HCT116 (cell line): ENCODE results near the gene AQP1. TPM values are rescaled to one million over a fixed set of nuclear protein-coding genes. Genes with fewer than 3 reads are reported as not detected.

Source experiments
- ATAC-seq: fragments of 200-7000 bp; cut with Tn5 transposase; 2 replicates; pipeline ENCODE4 v1.9.1; 2020; ENCODE audit warnings: mild to moderate bottlenecking, moderate library complexity
- BruUV-seq: library from RNA; stranded (reverse); fragments of 400-500 nt; replicated peaks from 2 replicates; lab custom pipeline; 2021; lab: Mats Ljungman, UMichigan
- CTCF ChIA-PET: fragments of 300-600 bp; sonication (Branson Sonifier 250); formaldehyde crosslinking; loops from one replicate; lab custom pipeline; 2021; ENCODE audit warnings: antibody characterized with exemption; lab: Charles Lee
- POLR2A ChIA-PET: fragments of 300-600, 350-600 bp; sonication (Branson Sonifier 250); formaldehyde crosslinking; loops from one replicate; lab custom pipeline; 2021; ENCODE audit warnings: antibody characterized with exemption; lab: Charles Lee
- RAD21 ChIA-PET, 2 experiments: fragments of 300-600 bp; sonication (Branson Sonifier 250); formaldehyde crosslinking; loops; one replicate each; lab custom pipeline; 2023; ENCODE audit warnings: low total read pairs in 2 of 2; ENCODE audit not compliant: uncharacterized antibody in 2 of 2, unreplicated experiment in 2 of 2, low non-redundant PET in 1 of 2; lab: Charles Lee
- DNase-seq: peaks from one replicate; pipeline ENCODE4 v3.0.0-alpha.2; 2010; ENCODE audit warnings: low read depth, low spot score
- H2AFZ ChIP-seq: fragments of 200-600 bp; shearing (Covaris generic), sonication (generic); 2 replicates; pipeline ENCODE4 v1.6.1; 2017; ENCODE audit warnings: low read depth, mixed run types, mixed read lengths, antibody characterized with exemption, low read length; ENCODE audit not compliant: poor library complexity, severe bottlenecking
- H3K27ac ChIP-seq: 2 replicates; pipeline ENCODE4 v1.5.1; 2012; ENCODE audit warnings: low read depth, low read length
- H3K27me3 ChIP-seq: fragments of 200-600 bp; sonication (generic); 2 replicates; pipeline ENCODE4 v1.6.1; 2016; ENCODE audit warnings: mixed run types, low read length, mixed read lengths; ENCODE audit not compliant: insufficient read depth
- H3K36me3 ChIP-seq, 2 experiments: fragments of 200-500 bp in 1 of 2; fragments of 200-600 bp in 1 of 2; sonication (Bioruptor generic) in 1 of 2; sonication (generic) in 1 of 2; 2 replicates each; pipeline versions ENCODE4 v1.5.1 to v1.6.1; 2014 to 2016; ENCODE audit warnings: low read length in 2 of 2, inconsistent platforms in 1 of 2, mixed read lengths in 1 of 2, mixed run types in 1 of 2; ENCODE audit not compliant: insufficient read depth in 2 of 2, control insufficient read depth in 1 of 2
- H3K4me1 ChIP-seq, 2 experiments: fragments of 200-600 bp in 1 of 2; sonication (generic) in 1 of 2; 2 replicates each; pipeline versions ENCODE4 v1.5.1 to v1.6.1; 2012 to 2017; ENCODE audit warnings: low read length in 2 of 2, inconsistent platforms in 1 of 2, mild to moderate bottlenecking in 1 of 2, mixed read lengths in 1 of 2, mixed run types in 1 of 2, moderate library complexity in 1 of 2; ENCODE audit not compliant: insufficient read depth in 2 of 2, control insufficient read depth in 1 of 2
- H3K4me2 ChIP-seq: fragments of 200-600 bp; sonication (generic); 2 replicates; pipeline ENCODE4 v1.6.1; 2017; ENCODE audit warnings: mixed run types, low read length, mixed read lengths
- H3K4me3 ChIP-seq, 2 experiments: fragments of 200-600 bp in 1 of 2; sonication (generic) in 1 of 2; replicated peaks in 1 of 2; 2 replicates each; pipeline ENCODE4 v1.5.1; 2011 to 2016; ENCODE audit warnings: low read length in 2 of 2, control low read depth in 1 of 2, low read depth in 1 of 2, mild to moderate bottlenecking in 1 of 2, mixed read lengths in 1 of 2, mixed run types in 1 of 2
- H3K79me2 ChIP-seq: fragments of 200-600 bp; sonication (generic); 2 replicates; pipeline ENCODE4 v1.6.1; 2017; ENCODE audit warnings: mild to moderate bottlenecking, mixed run types, low read length, moderate library complexity, mixed read lengths; ENCODE audit not compliant: insufficient read depth
- H3K9ac ChIP-seq: fragments of 200-600 bp; sonication (generic); 2 replicates; pipeline ENCODE4 v1.6.1; 2016; ENCODE audit warnings: low read length, mixed read lengths
- H3K9me2 ChIP-seq: fragments of 200-600 bp; sonication (generic), shearing (Covaris generic); 2 replicates; pipeline ENCODE4 v1.6.1; 2017; ENCODE audit warnings: mixed run types, mild to moderate bottlenecking, moderate library complexity; ENCODE audit not compliant: insufficient read depth
- H3K9me3 ChIP-seq, 2 experiments: fragments of 200-500 bp in 1 of 2; fragments of 200-600 bp in 1 of 2; sonication (Bioruptor generic) in 1 of 2; sonication (generic) in 1 of 2; 2 replicates each; pipeline ENCODE4 v1.6.1; 2014 to 2017; ENCODE audit warnings: low read length in 2 of 2, mixed read lengths in 2 of 2, inconsistent platforms in 1 of 2, low read depth in 1 of 2, mild to moderate bottlenecking in 1 of 2, mixed run types in 1 of 2, moderate library complexity in 1 of 2; ENCODE audit not compliant: control insufficient read depth in 1 of 2, insufficient read depth in 1 of 2
- H4K20me1 ChIP-seq: fragments of 200-600 bp; sonication (generic), shearing (Covaris generic); 2 replicates; pipeline ENCODE4 v1.6.1; 2017; ENCODE audit warnings: mixed run types, mild to moderate bottlenecking, moderate library complexity; ENCODE audit not compliant: insufficient read depth
- CEBPB ChIP-seq: IDR thresholded peaks from 2 replicates; pipeline ENCODE4 v1.6.1; 2012; ENCODE audit warnings: low read depth
- EGR1 ChIP-seq: IDR thresholded peaks from 2 replicates; pipeline ENCODE4 v1.6.1; 2012; ENCODE audit warnings: low read depth
- EZH2 ChIP-seq: fragments of 200-600 bp; sonication (generic); IDR thresholded peaks from 2 replicates; pipeline ENCODE4 v1.6.1; 2017; ENCODE audit warnings: antibody characterized with exemption, mixed run types
- EZH2phosphoT487 ChIP-seq: fragments of 200-600 bp; IDR thresholded peaks from 2 replicates; pipeline ENCODE4 v1.6.1; 2018; ENCODE audit warnings: antibody characterized with exemption, borderline replicate concordance
- FOSL1 ChIP-seq: IDR thresholded peaks from 2 replicates; pipeline ENCODE4 v1.6.1; 2012; ENCODE audit warnings: low read depth
- JUND ChIP-seq: IDR thresholded peaks from 2 replicates; pipeline ENCODE4 v1.6.1; 2012
- POLR2A ChIP-seq: IDR thresholded peaks from 2 replicates; pipeline ENCODE4 v1.7.0; 2011; ENCODE audit warnings: borderline replicate concordance; ENCODE audit not compliant: insufficient read depth, insufficient read length; ENCODE audit errors: extremely low read depth
- POLR2AphosphoS5 ChIP-seq: IDR thresholded peaks from 2 replicates; pipeline ENCODE4 v1.6.1; 2011; ENCODE audit warnings: mild to moderate bottlenecking, low read depth, low read length, moderate library complexity
- RAD21 ChIP-seq: IDR thresholded peaks from 2 replicates; pipeline ENCODE4 v1.6.1; 2012; ENCODE audit warnings: low read depth, mild to moderate bottlenecking
- SIN3A ChIP-seq: IDR thresholded peaks from 2 replicates; pipeline ENCODE4 v1.6.1; 2012; ENCODE audit warnings: low read depth
- SRF ChIP-seq: IDR thresholded peaks from 2 replicates; pipeline ENCODE4 v1.6.1; 2012; ENCODE audit warnings: low read depth
- YY1 ChIP-seq: IDR thresholded peaks from 2 replicates; pipeline ENCODE4 v1.6.1; 2011; ENCODE audit warnings: low read length, low read depth, moderate library complexity, mild to moderate bottlenecking; ENCODE audit not compliant: insufficient replicate concordance; ENCODE audit errors: extremely low read depth
- ZFX ChIP-seq: fragments of 450-650 bp; IDR thresholded peaks from 2 replicates; pipeline ENCODE4 v1.6.1; 2017
- ZNF274 ChIP-seq: fragments of 200-500 bp; sonication (Bioruptor generic); IDR thresholded peaks from 2 replicates; pipeline ENCODE4 v1.6.1; 2014; ENCODE audit warnings: mild to moderate bottlenecking, low read depth, low read length, inconsistent platforms
- intact Hi-C: fragments of 100-400 bp; cut with micrococcal nuclease; formaldehyde crosslinking; loops from 2 replicates; pipeline ENCODE4 v1.10.0; 2022
- total RNA-seq: library from RNA; stranded (reverse); gene quantifications from one replicate; pipeline ENCODE4 v1.2.1, GENCODE V29; 2021; ENCODE audit not compliant: unreplicated experiment
- TF ChIP-seq, protein P1 (sequence below), 3 experiments: fragments of 200-600 bp in 1 of 3; sonication (generic) in 1 of 3; IDR thresholded peaks in 2 of 3; conservative IDR thresholded peaks in 1 of 3; 2 replicates each; pipeline ENCODE4 v1.5.1; 2012 to 2017; ENCODE audit warnings: low read depth in 2 of 3, low read length in 2 of 3, antibody characterized with exemption in 1 of 3, borderline replicate concordance in 1 of 3, control low read depth in 1 of 3, mild to moderate bottlenecking in 1 of 3, mixed read lengths in 1 of 3, mixed run types in 1 of 3, moderate library complexity in 1 of 3; ENCODE audit not compliant: insufficient read depth in 1 of 3
- TF ChIP-seq, protein P2 (sequence below): IDR thresholded peaks from 2 replicates; pipeline ENCODE4 v1.6.1; 2012; ENCODE audit warnings: low read depth
- TF ChIP-seq, protein P3 (sequence below): IDR thresholded peaks from 2 replicates; pipeline ENCODE4 v1.6.1; 2012
- TF ChIP-seq, protein P4 (sequence below): IDR thresholded peaks from 2 replicates; pipeline ENCODE4 v1.6.1; 2012

AQP1 gene
- total RNA-seq, 1 experiment from 2014 or later, result 2.0 TPM

DNA sequence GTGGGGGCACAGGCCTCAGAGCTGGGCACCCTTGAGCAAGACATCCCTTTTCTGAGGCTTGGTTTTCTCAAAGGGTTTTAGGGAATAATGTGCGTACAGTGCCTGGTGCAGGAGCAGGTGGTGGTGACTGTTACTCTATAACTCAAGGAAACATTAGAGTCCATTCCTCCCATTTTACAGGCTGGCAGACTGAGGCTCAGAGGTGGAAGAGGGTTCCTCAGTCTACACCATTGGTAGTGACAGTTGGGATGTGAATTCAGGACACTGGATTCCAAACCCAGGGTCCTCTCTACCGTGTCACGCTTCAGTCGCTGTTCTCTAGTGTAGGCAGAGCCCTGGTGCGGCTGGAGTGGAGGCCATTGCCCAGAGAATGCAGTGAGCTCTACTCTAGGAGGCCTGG lies 40.0 kb upstream of the AQP1 start:
- intact Hi-C loops, result no loop called here
- ChIA-PET RAD21 (no interaction called here), POLR2A (no interaction called here), CTCF (no interaction called here)
- Histone ChIP-seq H3K9me3 (no peaks in the 10 kb centered on the region), H3K4me3 (no peak overlapping the region), H3K9ac (no peak overlapping the region), H3K27me3 (no peaks in the 10 kb centered on the region), H3K79me2 (no peaks in the 10 kb centered on the region), H3K36me3 (no peaks in the 10 kb centered on the region), H3K9me2 (no peaks in the 10 kb centered on the region), H2AFZ (no peak overlapping the region), H4K20me1 (no peaks in the 10 kb centered on the region), H3K4me1 (no peaks in the 10 kb centered on the region), H3K27ac (no peak overlapping the region), H3K4me2 (no peak overlapping the region)
- no TSS peak for BruUV-seq
- DNase-seq (no peak), ATAC-seq (no peak)
- TF ChIP-seq CEBPB (no peak), RAD21 (no peak), POLR2A (no peak), EZH2 (no peak), FOSL1 (no peak), EZH2phosphoT487 (no peak), SIN3A (no peak), SRF (no peak), YY1 (no peak), POLR2AphosphoS5 (no peak), ZNF274 (no peak), ZFX (no peak), JUND (no peak), EGR1 (no peak)
- TF ChIP-seq, protein P1, sequence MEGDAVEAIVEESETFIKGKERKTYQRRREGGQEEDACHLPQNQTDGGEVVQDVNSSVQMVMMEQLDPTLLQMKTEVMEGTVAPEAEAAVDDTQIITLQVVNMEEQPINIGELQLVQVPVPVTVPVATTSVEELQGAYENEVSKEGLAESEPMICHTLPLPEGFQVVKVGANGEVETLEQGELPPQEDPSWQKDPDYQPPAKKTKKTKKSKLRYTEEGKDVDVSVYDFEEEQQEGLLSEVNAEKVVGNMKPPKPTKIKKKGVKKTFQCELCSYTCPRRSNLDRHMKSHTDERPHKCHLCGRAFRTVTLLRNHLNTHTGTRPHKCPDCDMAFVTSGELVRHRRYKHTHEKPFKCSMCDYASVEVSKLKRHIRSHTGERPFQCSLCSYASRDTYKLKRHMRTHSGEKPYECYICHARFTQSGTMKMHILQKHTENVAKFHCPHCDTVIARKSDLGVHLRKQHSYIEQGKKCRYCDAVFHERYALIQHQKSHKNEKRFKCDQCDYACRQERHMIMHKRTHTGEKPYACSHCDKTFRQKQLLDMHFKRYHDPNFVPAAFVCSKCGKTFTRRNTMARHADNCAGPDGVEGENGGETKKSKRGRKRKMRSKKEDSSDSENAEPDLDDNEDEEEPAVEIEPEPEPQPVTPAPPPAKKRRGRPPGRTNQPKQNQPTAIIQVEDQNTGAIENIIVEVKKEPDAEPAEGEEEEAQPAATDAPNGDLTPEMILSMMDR (IDR thresholded peaks at IDR 0.05 in 2 of 3, conservative IDR thresholded peaks at IDR 0.05 in 1 of 3; ENCODE audit: borderline replicate concordance in 1 of 3, insufficient read depth in 1 of 3, low read depth in 2 of 3, low read length in 2 of 3), result no peak
- TF ChIP-seq, protein P2, sequence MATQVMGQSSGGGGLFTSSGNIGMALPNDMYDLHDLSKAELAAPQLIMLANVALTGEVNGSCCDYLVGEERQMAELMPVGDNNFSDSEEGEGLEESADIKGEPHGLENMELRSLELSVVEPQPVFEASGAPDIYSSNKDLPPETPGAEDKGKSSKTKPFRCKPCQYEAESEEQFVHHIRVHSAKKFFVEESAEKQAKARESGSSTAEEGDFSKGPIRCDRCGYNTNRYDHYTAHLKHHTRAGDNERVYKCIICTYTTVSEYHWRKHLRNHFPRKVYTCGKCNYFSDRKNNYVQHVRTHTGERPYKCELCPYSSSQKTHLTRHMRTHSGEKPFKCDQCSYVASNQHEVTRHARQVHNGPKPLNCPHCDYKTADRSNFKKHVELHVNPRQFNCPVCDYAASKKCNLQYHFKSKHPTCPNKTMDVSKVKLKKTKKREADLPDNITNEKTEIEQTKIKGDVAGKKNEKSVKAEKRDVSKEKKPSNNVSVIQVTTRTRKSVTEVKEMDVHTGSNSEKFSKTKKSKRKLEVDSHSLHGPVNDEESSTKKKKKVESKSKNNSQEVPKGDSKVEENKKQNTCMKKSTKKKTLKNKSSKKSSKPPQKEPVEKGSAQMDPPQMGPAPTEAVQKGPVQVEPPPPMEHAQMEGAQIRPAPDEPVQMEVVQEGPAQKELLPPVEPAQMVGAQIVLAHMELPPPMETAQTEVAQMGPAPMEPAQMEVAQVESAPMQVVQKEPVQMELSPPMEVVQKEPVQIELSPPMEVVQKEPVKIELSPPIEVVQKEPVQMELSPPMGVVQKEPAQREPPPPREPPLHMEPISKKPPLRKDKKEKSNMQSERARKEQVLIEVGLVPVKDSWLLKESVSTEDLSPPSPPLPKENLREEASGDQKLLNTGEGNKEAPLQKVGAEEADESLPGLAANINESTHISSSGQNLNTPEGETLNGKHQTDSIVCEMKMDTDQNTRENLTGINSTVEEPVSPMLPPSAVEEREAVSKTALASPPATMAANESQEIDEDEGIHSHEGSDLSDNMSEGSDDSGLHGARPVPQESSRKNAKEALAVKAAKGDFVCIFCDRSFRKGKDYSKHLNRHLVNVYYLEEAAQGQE, result no peak
- TF ChIP-seq, protein P3, sequence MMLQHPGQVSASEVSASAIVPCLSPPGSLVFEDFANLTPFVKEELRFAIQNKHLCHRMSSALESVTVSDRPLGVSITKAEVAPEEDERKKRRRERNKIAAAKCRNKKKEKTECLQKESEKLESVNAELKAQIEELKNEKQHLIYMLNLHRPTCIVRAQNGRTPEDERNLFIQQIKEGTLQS, result no peak
- TF ChIP-seq, protein P4, sequence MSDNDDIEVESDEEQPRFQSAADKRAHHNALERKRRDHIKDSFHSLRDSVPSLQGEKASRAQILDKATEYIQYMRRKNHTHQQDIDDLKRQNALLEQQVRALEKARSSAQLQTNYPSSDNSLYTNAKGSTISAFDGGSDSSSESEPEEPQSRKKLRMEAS, result no peak
